G401 (cell line): ENCODE measurements around the gene SIX3. TPM values are rescaled to one million over a fixed set of nuclear protein-coding genes. Genes with fewer than 3 reads are reported as not detected.

Source experiments
- DNase-seq: peaks from one replicate; pipeline ENCODE4 v3.0.0-alpha.2; 2015; ENCODE audit warnings: low spot score
- in situ Hi-C: cut with HindIII; loops from 2 replicates; pipeline ENCODE4 v1.10.0; 2016; ENCODE audit warnings: low sequenced_read_pairs, mixed read lengths
- total RNA-seq: library from RNA; depleted of rRNA; stranded (reverse); fragments of >200 nt; shearing (Covaris generic); gene quantifications from 2 replicates; pipeline ENCODE4 v1.2.3, GENCODE V29; 2014

The SIX3 gene
- total RNA-seq, 1 experiment from 2014 or later = not detected

GRCh38 chr2:44940049-44940494 is 1.4 kb upstream of the SIX3 start:
- in situ Hi-C loops = no loop called here
- no peak for DNase-seq

GRCh38 chr2:44940732-44941464 is 604 bp upstream of the SIX3 start:
- in situ Hi-C loops = no loop called here
- no peak for DNase-seq

GRCh38 chr2:44942304-44943030 is 965 bp downstream of the SIX3 start:
- DNase-seq = no peak
- in situ Hi-C loops = no loop called here

GRCh38 chr2:44943031-44943692 is 1.7 kb downstream of the SIX3 start:
- DNase-seq = no peak
- in situ Hi-C loops = no loop called here

- in situ Hi-C loops = no loop called here
- DNase-seq = no peak
These were observed 2.2 kb downstream of the SIX3 start for GRCh38 chr2:44943693-44944101.

GRCh38 chr2:44944102-44944951 is 2.8 kb downstream of the SIX3 start:
- DNase-seq = no peak
- in situ Hi-C loops = no loop called here

- DNase-seq = no peak
- in situ Hi-C loops = no loop called here
These were observed 3.6 kb downstream of the SIX3 start for GRCh38 chr2:44944952-44945612.

- no peak for DNase-seq
- in situ Hi-C loops = no loop called here
These were observed 4.3 kb downstream of the SIX3 start for GRCh38 chr2:44945676-44946371.

GRCh38 chr2:44946372-44947027 is 5.0 kb downstream of the SIX3 start:
- in situ Hi-C loops = no loop called here
- no peak for DNase-seq

- DNase-seq = no peak
- in situ Hi-C loops = no loop called here
These were observed 5.5 kb downstream of the SIX3 start for GRCh38 chr2:44947028-44947375.

GRCh38 chr2:44948565-44949328 is 7.2 kb downstream of the SIX3 start:
- DNase-seq = no peak
- in situ Hi-C loops = no loop called here

- in situ Hi-C loops = no loop called here
- DNase-seq = no peak
These were observed 8.0 kb downstream of the SIX3 start for GRCh38 chr2:44949329-44950151.

GRCh38 chr2:44950646-44951045 is 9.1 kb downstream of the SIX3 start:
- no peak for DNase-seq
- in situ Hi-C loops = no loop called here

GRCh38 chr2:44951124-44951523 is 9.6 kb downstream of the SIX3 start:
- DNase-seq = no peak
- in situ Hi-C loops = no loop called here

GRCh38 chr2:44951714-44952113 is 10.2 kb downstream of the SIX3 start:
- DNase-seq = no peak

GRCh38 chr2:44952143-44952805 is 10.8 kb downstream of the SIX3 start:
- peak; percentile 57 for DNase-seq
- in situ Hi-C loops = no loop called here

More at GRCh38 chr2:44951714-44952113, 10.2 kb downstream of the SIX3 start:
- in situ Hi-C loops = no loop called here
